GM23338 (cell line): ENCODE measurements around the gene HSPB3. TPM values are rescaled to one million over a fixed set of nuclear protein-coding genes. Genes with fewer than 3 reads are reported as not detected.

Experiments
- ATAC-seq: fragments of 200-7000 bp; cut with Tn5 transposase; 3 replicates; pipeline ENCODE4 v1.9.1; 2020
- DNase-seq: peaks from one replicate; pipeline ENCODE4 v3.0.0-alpha.2; 2015; ENCODE audit warnings: low spot score
- H2AFZ ChIP-seq: fragments of 200-600 bp; sonication (generic); 2 replicates; pipeline ENCODE4 v1.8.0; 2016; ENCODE audit warnings: antibody characterized with exemption, mild to moderate bottlenecking, moderate library complexity
- H3F3A ChIP-seq: fragments of 200-600 bp; sonication (generic); replicated peaks from 2 replicates; pipeline ENCODE4 v1.8.0; 2017; ENCODE audit warnings: antibody characterized with exemption, mixed run types, low read depth
- H3K27ac ChIP-seq: fragments of 200-600 bp; sonication (generic); 2 replicates; pipeline ENCODE4 v1.6.1; 2016; ENCODE audit warnings: low read depth
- H3K27me3 ChIP-seq: fragments of 200-600 bp; sonication (generic); 2 replicates; pipeline ENCODE4 v1.8.0; 2016; ENCODE audit warnings: mild to moderate bottlenecking, mixed run types, moderate library complexity; ENCODE audit not compliant: insufficient read depth
- H3K36me3 ChIP-seq: fragments of 200-600 bp; sonication (generic); 2 replicates; pipeline ENCODE4 v1.8.0; 2016; ENCODE audit warnings: mild to moderate bottlenecking; ENCODE audit not compliant: insufficient read depth
- H3K4me1 ChIP-seq: fragments of 200-600 bp; sonication (generic); 2 replicates; pipeline ENCODE4 v1.8.0; 2016; ENCODE audit warnings: mild to moderate bottlenecking, moderate library complexity; ENCODE audit not compliant: insufficient read depth
- H3K4me2 ChIP-seq: fragments of 200-600 bp; sonication (generic); 2 replicates; pipeline ENCODE4 v1.7.1; 2017; ENCODE audit warnings: mixed run types
- H3K4me3 ChIP-seq: fragments of 200-600 bp; sonication (generic); 2 replicates; pipeline ENCODE4 v1.6.1; 2016; ENCODE audit warnings: mixed run types
- H3K79me2 ChIP-seq: fragments of 200-600 bp; sonication (generic); replicated peaks from 2 replicates; pipeline ENCODE4 v1.8.0; 2017; ENCODE audit warnings: mild to moderate bottlenecking; ENCODE audit not compliant: insufficient read depth
- H3K9me2 ChIP-seq: fragments of 200-600 bp; sonication (generic); 2 replicates; pipeline ENCODE4 v1.8.0; 2017; ENCODE audit not compliant: insufficient read depth
- H4K20me1 ChIP-seq: fragments of 200-600 bp; sonication (generic); replicated peaks from 2 replicates; pipeline ENCODE4 v1.8.0; 2017; ENCODE audit warnings: mild to moderate bottlenecking; ENCODE audit not compliant: insufficient read depth
- H3K27ac Mint-ChIP-seq: 2 replicates; pipeline ENCODE4 v1.8.0; 2020; ENCODE audit warnings: inconsistent platforms, mild to moderate bottlenecking, moderate library complexity, mixed read lengths
- H3K27me3 Mint-ChIP-seq: 3 replicates; pipeline ENCODE4 v1.8.0; 2022; ENCODE audit warnings: low read depth, mild to moderate bottlenecking, moderate library complexity, mixed read lengths, inconsistent platforms; ENCODE audit not compliant: insufficient read depth, poor library complexity
- H3K36me3 Mint-ChIP-seq: 3 replicates; pipeline ENCODE4 v1.8.0; 2021; ENCODE audit warnings: low read depth, mild to moderate bottlenecking, inconsistent platforms, moderate library complexity, mixed read lengths
- H3K4me1 Mint-ChIP-seq: 3 replicates; pipeline ENCODE4 v1.8.0; 2020; ENCODE audit warnings: mild to moderate bottlenecking, inconsistent platforms, mixed read lengths
- H3K4me3 Mint-ChIP-seq: 3 replicates; pipeline ENCODE4 v1.8.0; 2021; ENCODE audit warnings: moderate library complexity, mild to moderate bottlenecking, inconsistent platforms, mixed read lengths
- H3K9me3 Mint-ChIP-seq: 3 replicates; pipeline ENCODE4 v1.8.0; 2020; ENCODE audit warnings: moderate library complexity, mild to moderate bottlenecking, inconsistent platforms, mixed read lengths
- CREB1 ChIP-seq: fragments of 250-450 bp; sonication (Bioruptor Pico); IDR thresholded peaks from 2 replicates; pipeline ENCODE4 v1.5.0; 2020; ENCODE audit warnings: low read depth, mild to moderate bottlenecking, moderate library complexity
- CTCF ChIP-seq, 2 experiments: fragments of 200-600 bp in 1 of 2; sonication (generic) in 1 of 2; conservative IDR thresholded peaks; 2 replicates each; pipeline versions ENCODE4 v1.5.1 to v1.6.1; 2016 to 2017; ENCODE audit warnings: antibody characterized with exemption in 2 of 2, low read depth in 2 of 2, mild to moderate bottlenecking in 2 of 2, moderate library complexity in 1 of 2
- EZH2 ChIP-seq: fragments of 200-600 bp; sonication (generic); IDR thresholded peaks from one replicate; pipeline ENCODE4 v1.8.0; 2017; ENCODE audit warnings: antibody characterized with exemption, mild to moderate bottlenecking, low read depth; ENCODE audit not compliant: unreplicated experiment
- JUNB ChIP-seq: IDR thresholded peaks from one replicate; pipeline ENCODE4 v1.6.1; 2016; ENCODE audit warnings: antibody characterized with exemption; ENCODE audit not compliant: unreplicated experiment
- NANOG ChIP-seq: IDR thresholded peaks from 2 replicates; pipeline ENCODE4 v1.6.1; 2016; ENCODE audit warnings: antibody characterized with exemption, borderline replicate concordance
- POLR2AphosphoS5 ChIP-seq: IDR thresholded peaks from 2 replicates; pipeline ENCODE4 v1.6.1; 2016; ENCODE audit warnings: antibody characterized with exemption, low read depth
- REST ChIP-seq: IDR thresholded peaks from one replicate; pipeline ENCODE4 v1.6.1; 2018; ENCODE audit warnings: antibody characterized with exemption; ENCODE audit not compliant: unreplicated experiment
- STAT1 ChIP-seq: IDR thresholded peaks from one replicate; pipeline ENCODE4 v1.6.1; 2016; ENCODE audit warnings: antibody characterized with exemption; ENCODE audit not compliant: unreplicated experiment
- ZNF331 ChIP-seq: fragments of 250-450 bp; sonication (Bioruptor Pico); IDR thresholded peaks from 2 replicates; pipeline ENCODE4 v1.5.0; 2020; ENCODE audit warnings: low read depth, mild to moderate bottlenecking, moderate library complexity
- ZNF462 ChIP-seq: fragments of 250-450 bp; sonication (Bioruptor Pico); IDR thresholded peaks from 2 replicates; pipeline ENCODE4 v1.5.0; 2020; ENCODE audit warnings: mild to moderate bottlenecking, moderate library complexity
- polyA plus RNA-seq: library from polyadenylated mRNA; unstranded; fragments of >200 nt; fragmentation: Nextera tagmentation; extraction: Ambion mirVana; gene quantifications from 2 replicates; pipeline ENCODE4 v1.2.1, GENCODE V29; 2016
- total RNA-seq: library from RNA; depleted of rRNA; stranded (reverse); fragments of >200 nt; shearing (Covaris generic); gene quantifications from 2 replicates; pipeline ENCODE4 v1.2.3, GENCODE V29; 2014
- TF ChIP-seq, protein P1 (sequence below): IDR thresholded peaks from 2 replicates; pipeline ENCODE4 v1.6.1; 2016; ENCODE audit warnings: antibody characterized with exemption

HSPB3 gene
- total and polyA plus RNA-seq, 2 experiments from 2014 or later: not detected

- TF ChIP-seq REST (no peak), EZH2 (no peak), ZNF331 (CRISPR knock-in tag) (no peak), NANOG (no peak), CTCF (conservative IDR thresholded peaks at IDR 0.05; ENCODE audit: low read depth in 2 of 2) (no peak), JUNB (no peak), POLR2AphosphoS5 (no peak), STAT1 (no peak)
These were observed 40.4 kb upstream of the HSPB3 start (continued) for GRCh38 chr5:54415147-54415546.

DNA sequence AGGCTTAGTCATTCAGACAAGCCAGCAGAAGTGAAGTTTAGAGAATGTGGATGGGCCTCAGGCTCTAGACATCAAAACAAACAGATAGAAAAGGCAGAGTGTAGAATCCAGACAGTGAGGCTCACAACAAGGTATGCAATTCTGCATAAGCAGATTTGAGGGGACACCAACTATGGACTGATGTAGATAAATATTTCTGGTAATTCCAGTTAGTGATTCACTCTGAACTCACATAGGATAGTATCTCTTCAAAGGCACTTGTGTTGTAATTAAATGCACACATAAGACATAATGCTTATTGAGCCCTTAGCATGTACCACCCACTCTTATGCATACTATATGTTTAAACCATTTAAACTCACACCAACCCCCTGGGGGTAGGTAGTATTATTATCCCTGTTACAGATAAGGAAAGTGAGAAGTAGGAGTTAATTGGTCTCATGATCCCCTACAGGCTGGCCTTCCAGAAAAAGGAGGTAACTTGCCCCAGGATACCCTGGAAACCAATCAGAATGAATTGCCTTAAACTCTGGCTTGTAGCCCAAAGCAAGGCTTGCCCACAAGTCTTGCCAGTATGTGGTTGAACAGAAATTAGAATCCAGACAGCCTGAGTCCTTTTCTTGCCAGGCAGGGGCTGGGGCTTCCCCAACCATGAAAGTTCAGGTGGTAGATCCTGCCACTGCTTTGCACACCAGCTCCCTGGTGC lies 39.5 kb upstream of the HSPB3 start:
- no peaks in the 10 kb centered on the region for H3K36me3 ChIP-seq
- Mint-ChIP-seq H3K27me3 (peaks cover 6% of the 10 kb centered on the region), H3K27ac (no peak overlapping the region), H3K36me3 (peaks cover 7% of the 10 kb centered on the region), H3K4me3 (no peak overlapping the region), H3K9me3 (peaks cover 8% of the 10 kb centered on the region), H3K4me1 (peaks cover 14% of the 10 kb centered on the region)
- H3K27me3 ChIP-seq: no peaks in the 10 kb centered on the region
- no peaks in the 10 kb centered on the region for H3F3A ChIP-seq
- H3K4me2 ChIP-seq: no peak overlapping the region
- ATAC-seq (no peak), DNase-seq (no peak)
- no peak overlapping the region for H3K27ac ChIP-seq
- no peaks in the 10 kb centered on the region for H3K9me2 ChIP-seq
- no peak overlapping the region for H3K4me3 ChIP-seq
- no peaks in the 10 kb centered on the region for H3K79me2 ChIP-seq
- H2AFZ ChIP-seq: no peak overlapping the region
- H3K4me1 ChIP-seq: peaks cover 7% of the 10 kb centered on the region
- no peaks in the 10 kb centered on the region for H4K20me1 ChIP-seq
- TF ChIP-seq CREB1 (CRISPR knock-in tag) (no peak), NANOG (no peak), JUNB (no peak), ZNF462 (CRISPR knock-in tag) (no peak), POLR2AphosphoS5 (no peak)
- TF ChIP-seq, protein P1, sequence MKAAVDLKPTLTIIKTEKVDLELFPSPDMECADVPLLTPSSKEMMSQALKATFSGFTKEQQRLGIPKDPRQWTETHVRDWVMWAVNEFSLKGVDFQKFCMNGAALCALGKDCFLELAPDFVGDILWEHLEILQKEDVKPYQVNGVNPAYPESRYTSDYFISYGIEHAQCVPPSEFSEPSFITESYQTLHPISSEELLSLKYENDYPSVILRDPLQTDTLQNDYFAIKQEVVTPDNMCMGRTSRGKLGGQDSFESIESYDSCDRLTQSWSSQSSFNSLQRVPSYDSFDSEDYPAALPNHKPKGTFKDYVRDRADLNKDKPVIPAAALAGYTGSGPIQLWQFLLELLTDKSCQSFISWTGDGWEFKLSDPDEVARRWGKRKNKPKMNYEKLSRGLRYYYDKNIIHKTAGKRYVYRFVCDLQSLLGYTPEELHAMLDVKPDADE: no peak
